Testis (tissue), 3 donors: ENCODE results near the gene PPM1E. TPM values are rescaled to one million over a fixed set of nuclear protein-coding genes. Genes with fewer than 3 reads are reported as not detected.
A peak's percentile ranks its signal among the peaks of the same experiment; 100 is the strongest.

Source experiments
- DNase-seq: peaks from one replicate; pipeline ENCODE4 v3.0.0-alpha.2; 2019
- H3K27ac ChIP-seq, 2 donors: fragments of 200-600 bp; sonication (generic); one replicate each; pipeline ENCODE4 v1.5.1; 2019
- H3K27me3 ChIP-seq: fragments of 200-600 bp; sonication (generic); one replicate; pipeline ENCODE4 v1.5.1; 2019
- H3K36me3 ChIP-seq: fragments of 200-600 bp; sonication (generic); one replicate; pipeline ENCODE4 v1.5.1; 2017; ENCODE audit warnings: low read depth; ENCODE audit errors: missing control alignments
- H3K4me1 ChIP-seq: fragments of 200-600 bp; sonication (generic); one replicate; pipeline ENCODE4 v1.5.1; 2019
- H3K4me3 ChIP-seq, 2 donors: fragments of 200-600 bp; sonication (generic); one replicate each; pipeline ENCODE4 v1.5.1; 2017 to 2019
- H3K9me3 ChIP-seq: fragments of 200-600 bp; sonication (generic); one replicate; pipeline ENCODE4 v1.5.1; 2017
- POLR2A ChIP-seq: fragments of 450-650 bp; IDR thresholded peaks from one replicate; pipeline ENCODE4 v1.6.1; 2017; ENCODE audit warnings: antibody characterized with exemption, mild to moderate bottlenecking, moderate library complexity
- WGBS, 2 donors: methylation state at CpG; one replicate each; pipeline ENCODE4 v1.1.5; 2018; 5-methylcytosine and 5-hydroxymethylcytosine counted together
- intact Hi-C: fragments of 100-400 bp; cut with DNase I; formaldehyde crosslinking; loops from one replicate; pipeline ENCODE4 v1.15.1; 2023; ENCODE audit warnings: low total_unique reads
- polyA plus RNA-seq: library from polyadenylated mRNA; stranded (reverse); fragments of 350-450 nt; fragmentation: Illumina TruSeq; extraction: RNeasy Lipid Tissue Mini Kit (QIAGEN cat#74804); gene quantifications from one replicate; pipeline ENCODE4 v1.2.3, GENCODE V29; 2014; ENCODE audit warnings: low read depth, low replicate concordance; ENCODE audit not compliant: insufficient read depth
- total RNA-seq, 2 donors: library from RNA; depleted of rRNA; stranded (reverse); fragments of >200 nt; gene quantifications; one replicate each; pipeline ENCODE4 v1.2.3, GENCODE V29; 2016
- TF ChIP-seq, protein P1 (sequence below), 3 experiments: fragments of 450-650 bp in 2 of 3; fragments of 200-600 bp in 1 of 3; sonication (generic) in 1 of 3; IDR thresholded peaks; one replicate each; pipeline ENCODE4 v1.5.1; 2016 to 2019; ENCODE audit warnings: antibody characterized with exemption in 3 of 3, mild to moderate bottlenecking in 2 of 3, moderate library complexity in 1 of 3

Gene PPM1E
- total and polyA plus RNA-seq, 3 donors from 2014 or later, result 8.1 to 16.7 (median 13.5) TPM

DNA sequence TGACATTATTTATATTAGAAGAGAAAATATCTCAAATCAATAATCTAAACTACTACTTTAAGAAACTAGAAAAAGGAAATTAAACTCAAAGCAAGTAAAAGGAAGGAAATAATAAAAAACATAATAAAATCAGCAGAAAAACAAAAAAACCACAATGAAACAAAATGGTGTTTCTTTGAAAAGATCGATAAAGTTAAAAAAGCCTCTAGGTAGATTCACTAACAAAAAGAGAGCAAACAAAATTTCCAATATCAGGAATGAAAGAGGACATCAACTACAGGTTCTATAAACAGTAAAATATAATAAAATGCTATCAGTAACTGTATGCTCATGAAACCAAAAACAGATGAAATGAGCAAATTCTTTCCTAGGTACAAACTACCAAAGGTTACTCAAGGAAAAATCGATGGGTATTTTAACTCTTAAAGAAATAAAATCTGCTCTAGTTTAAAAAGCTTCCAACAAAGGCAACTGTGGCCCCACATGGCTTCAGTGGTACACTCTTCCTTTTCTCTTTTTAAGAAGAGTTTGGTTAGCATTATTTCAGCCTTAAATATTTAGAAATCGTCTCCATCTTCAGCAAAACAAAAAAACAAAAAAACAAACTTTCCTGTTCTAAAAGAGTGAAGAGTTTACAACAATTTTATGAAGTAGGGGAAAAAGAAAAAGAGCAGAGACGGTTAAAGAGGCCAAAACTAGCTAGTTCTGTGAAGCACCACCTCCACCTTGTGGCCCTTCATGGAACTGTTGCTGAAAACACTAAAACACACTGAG is 248.9 kb downstream of the PPM1E start:
- peaks cover 8% of the 10 kb centered on the region for H3K4me1 ChIP-seq
- intact Hi-C loops, result loop anchor here (10.0 kb wide), 1 partner anchor 420 kb away; no protein-coding TSS in a partner anchor
- DNase-seq, result peak; percentile 83
- no peaks in the 10 kb centered on the region for H3K27me3 ChIP-seq
- H3K4me3 ChIP-seq, result no peak overlapping the region
- no peaks in the 10 kb centered on the region for H3K9me3 ChIP-seq
- no peaks in the 10 kb centered on the region for H3K36me3 ChIP-seq
- H3K27ac ChIP-seq, result peak overlapping the region in 1 of 2 donors; percentile 7
- TF ChIP-seq POLR2A, result no peak
- TF ChIP-seq, protein P1, sequence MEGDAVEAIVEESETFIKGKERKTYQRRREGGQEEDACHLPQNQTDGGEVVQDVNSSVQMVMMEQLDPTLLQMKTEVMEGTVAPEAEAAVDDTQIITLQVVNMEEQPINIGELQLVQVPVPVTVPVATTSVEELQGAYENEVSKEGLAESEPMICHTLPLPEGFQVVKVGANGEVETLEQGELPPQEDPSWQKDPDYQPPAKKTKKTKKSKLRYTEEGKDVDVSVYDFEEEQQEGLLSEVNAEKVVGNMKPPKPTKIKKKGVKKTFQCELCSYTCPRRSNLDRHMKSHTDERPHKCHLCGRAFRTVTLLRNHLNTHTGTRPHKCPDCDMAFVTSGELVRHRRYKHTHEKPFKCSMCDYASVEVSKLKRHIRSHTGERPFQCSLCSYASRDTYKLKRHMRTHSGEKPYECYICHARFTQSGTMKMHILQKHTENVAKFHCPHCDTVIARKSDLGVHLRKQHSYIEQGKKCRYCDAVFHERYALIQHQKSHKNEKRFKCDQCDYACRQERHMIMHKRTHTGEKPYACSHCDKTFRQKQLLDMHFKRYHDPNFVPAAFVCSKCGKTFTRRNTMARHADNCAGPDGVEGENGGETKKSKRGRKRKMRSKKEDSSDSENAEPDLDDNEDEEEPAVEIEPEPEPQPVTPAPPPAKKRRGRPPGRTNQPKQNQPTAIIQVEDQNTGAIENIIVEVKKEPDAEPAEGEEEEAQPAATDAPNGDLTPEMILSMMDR (IDR thresholded peaks at IDR 0.05), result peak; percentile 88 to 95 (median 93)
- WGBS, 2 donors, result 34 to 37% methylated on average over 4 of the region's 4 CpGs

DNA sequence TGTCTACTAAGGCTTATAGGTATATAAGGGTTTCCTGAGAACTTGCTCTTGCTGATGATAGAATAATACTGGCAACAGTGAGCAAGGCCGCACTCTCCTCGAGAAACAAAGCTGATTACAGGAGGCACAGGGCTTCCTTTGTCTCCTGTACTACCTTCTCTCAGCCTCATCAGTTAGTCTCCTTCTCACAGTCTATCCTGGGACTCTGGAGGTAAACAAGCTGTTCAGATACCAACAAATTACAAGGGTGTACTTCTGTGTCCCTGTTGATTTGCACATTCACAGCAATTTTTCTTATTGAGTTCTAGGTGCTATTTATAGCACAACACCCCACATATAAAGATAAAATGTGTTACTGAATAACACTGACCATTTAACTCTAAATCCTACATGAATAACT is 252.3 kb downstream of the PPM1E start:
- WGBS, 2 donors, result 47 to 57% methylated on average over 2 of the region's 2 CpGs
- no peak overlapping the region for H3K4me3 ChIP-seq
- TF ChIP-seq, protein P1 (IDR thresholded peaks at IDR 0.05), result no peak
- TF ChIP-seq POLR2A, result no peak
- intact Hi-C loops, result loop anchor here (10.0 kb wide), 1 partner anchor 423 kb away; no protein-coding TSS in a partner anchor
- H3K9me3 ChIP-seq, result no peaks in the 10 kb centered on the region
- peaks cover 8% of the 10 kb centered on the region for H3K4me1 ChIP-seq
- H3K27me3 ChIP-seq, result no peaks in the 10 kb centered on the region
- peak overlapping the region; percentile 62 to 66 for H3K27ac ChIP-seq
- H3K36me3 ChIP-seq, result no peaks in the 10 kb centered on the region
- peak; percentile 57 for DNase-seq

DNA sequence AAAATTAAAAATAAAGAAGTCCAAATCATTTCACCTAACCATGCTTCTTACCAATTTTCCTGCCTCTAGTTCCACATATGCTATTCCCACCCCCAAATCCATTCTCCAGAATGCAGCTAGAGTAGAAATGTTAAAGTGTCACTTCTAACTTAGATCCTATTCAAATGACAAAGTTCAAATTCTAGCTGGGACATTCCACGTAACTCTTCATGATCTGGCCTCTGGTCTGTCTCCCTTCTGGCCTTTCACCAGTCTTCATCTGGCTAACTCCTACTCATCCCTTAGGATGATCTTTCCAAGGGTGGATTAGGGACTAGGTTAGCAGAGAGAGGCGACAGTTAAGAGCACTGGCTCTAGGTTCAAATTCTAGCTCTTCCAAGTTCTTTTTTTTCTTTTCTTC is 253.1 kb downstream of the PPM1E start:
- TF ChIP-seq, protein P1 (IDR thresholded peaks at IDR 0.05), result no peak
- TF ChIP-seq POLR2A, result no peak
- Histone ChIP-seq H3K9me3 (no peaks in the 10 kb centered on the region), H3K27me3 (no peaks in the 10 kb centered on the region), H3K4me3 (no peak overlapping the region), H3K27ac (peak overlapping the region; percentile 62 to 66), H3K4me1 (peaks cover 8% of the 10 kb centered on the region), H3K36me3 (no peaks in the 10 kb centered on the region)
- intact Hi-C loops, result loop anchor here (10.0 kb wide), 1 partner anchor 424 kb away; no protein-coding TSS in a partner anchor
- 84 to 85% methylated on average over 2 of the region's 2 CpGs for WGBS, 2 donors
- no peak for DNase-seq

DNA sequence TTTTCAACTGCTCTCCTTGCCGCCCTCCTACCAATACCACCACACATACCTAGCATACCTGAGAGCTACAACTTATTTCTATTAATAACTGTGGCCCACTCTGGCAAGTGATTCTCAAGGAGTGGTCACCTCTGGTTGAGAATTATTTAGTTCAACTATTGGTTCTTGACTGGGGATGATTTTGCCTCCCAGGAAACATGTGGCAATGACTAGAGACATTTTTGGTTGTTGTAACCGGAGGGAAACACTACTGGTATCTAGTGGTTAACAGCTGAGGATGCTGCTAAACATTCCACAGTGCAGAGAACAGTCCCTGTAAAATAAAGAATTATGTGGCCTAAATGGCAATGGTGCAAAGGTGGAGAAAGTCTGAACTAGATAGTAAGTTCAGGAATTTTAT is 254.4 kb downstream of the PPM1E start:
- no peaks in the 10 kb centered on the region for H3K27me3 ChIP-seq
- no peak overlapping the region for H3K27ac ChIP-seq
- 84 to 95% methylated on average over 2 of the region's 2 CpGs for WGBS, 2 donors
- no peak overlapping the region for H3K4me3 ChIP-seq
- TF ChIP-seq, protein P1 (IDR thresholded peaks at IDR 0.05), result no peak
- no peak for TF ChIP-seq POLR2A
- peaks cover 4% of the 10 kb centered on the region for H3K4me1 ChIP-seq
- H3K9me3 ChIP-seq, result no peaks in the 10 kb centered on the region
- DNase-seq, result no peak
- no peaks in the 10 kb centered on the region for H3K36me3 ChIP-seq
- intact Hi-C loops, result no loop called here
